HCT116 (cell line): ENCODE results near the gene RAP1A.

Experiments
- CTCF ChIP-seq, 3 experiments: fragments of 200-600 bp in 1 of 3; sonication (generic) in 1 of 3; IDR thresholded peaks in 2 of 3; conservative IDR thresholded peaks in 1 of 3; 2 replicates each; pipeline ENCODE4 v1.5.1; 2012 to 2017; ENCODE audit warnings: low read depth in 2 of 3, low read length in 2 of 3, antibody characterized with exemption in 1 of 3, borderline replicate concordance in 1 of 3, control low read depth in 1 of 3, mild to moderate bottlenecking in 1 of 3, mixed read lengths in 1 of 3, mixed run types in 1 of 3, moderate library complexity in 1 of 3; ENCODE audit not compliant: insufficient read depth in 1 of 3
- EZH2 ChIP-seq: fragments of 200-600 bp; sonication (generic); IDR thresholded peaks from 2 replicates; pipeline ENCODE4 v1.6.1; 2017; ENCODE audit warnings: antibody characterized with exemption, mixed run types
- EZH2phosphoT487 ChIP-seq: fragments of 200-600 bp; IDR thresholded peaks from 2 replicates; pipeline ENCODE4 v1.6.1; 2018; ENCODE audit warnings: antibody characterized with exemption, borderline replicate concordance
- FOSL1 ChIP-seq: IDR thresholded peaks from 2 replicates; pipeline ENCODE4 v1.6.1; 2012; ENCODE audit warnings: low read depth
- JUND ChIP-seq: IDR thresholded peaks from 2 replicates; pipeline ENCODE4 v1.6.1; 2012
- POLR2A ChIP-seq: IDR thresholded peaks from 2 replicates; pipeline ENCODE4 v1.7.0; 2011; ENCODE audit warnings: borderline replicate concordance; ENCODE audit not compliant: insufficient read depth, insufficient read length; ENCODE audit errors: extremely low read depth
- RAD21 ChIP-seq: IDR thresholded peaks from 2 replicates; pipeline ENCODE4 v1.6.1; 2012; ENCODE audit warnings: low read depth, mild to moderate bottlenecking
- SP1 ChIP-seq: IDR thresholded peaks from 2 replicates; pipeline ENCODE4 v1.6.1; 2012; ENCODE audit warnings: low read depth
- TCF7L2 ChIP-seq: IDR thresholded peaks from 2 replicates; pipeline ENCODE4 v1.7.0; 2011; ENCODE audit warnings: borderline replicate concordance, inconsistent platforms; ENCODE audit not compliant: insufficient read depth, insufficient read length; ENCODE audit errors: extremely low read depth
- YY1 ChIP-seq: IDR thresholded peaks from 2 replicates; pipeline ENCODE4 v1.6.1; 2011; ENCODE audit warnings: low read length, low read depth, moderate library complexity, mild to moderate bottlenecking; ENCODE audit not compliant: insufficient replicate concordance; ENCODE audit errors: extremely low read depth

DNA sequence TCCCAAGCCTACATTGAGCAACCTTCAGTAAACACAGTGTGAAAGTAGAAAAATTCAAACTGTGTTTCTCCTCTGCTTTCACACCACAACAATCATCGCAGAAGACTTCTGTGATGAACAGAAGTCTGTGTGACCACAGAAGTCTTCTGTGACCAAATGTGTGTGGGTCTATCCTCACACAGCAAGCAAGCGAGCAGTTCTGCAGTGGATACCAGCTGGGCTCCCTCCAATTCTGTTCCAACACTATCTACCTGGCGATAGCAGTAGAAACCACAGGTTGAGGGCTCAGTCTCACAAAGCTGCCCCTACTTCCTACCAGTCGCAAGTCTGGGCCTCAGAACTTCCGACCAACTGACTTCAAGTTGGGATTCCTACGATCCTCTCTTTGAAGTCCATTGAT lies 21.0 kb upstream of the RAP1A start:
- no peak for TF ChIP-seq CTCF (IDR thresholded peaks at IDR 0.05 in 2 of 3, conservative IDR thresholded peaks at IDR 0.05 in 1 of 3; ENCODE audit: borderline replicate concordance in 1 of 3, insufficient read depth in 1 of 3, low read depth in 2 of 3, low read length in 2 of 3)
- no peak for TF ChIP-seq RAD21
- TF ChIP-seq TCF7L2 = no peak
- TF ChIP-seq SP1 = no peak
- no peak for TF ChIP-seq FOSL1
- TF ChIP-seq POLR2A = no peak
- no peak for TF ChIP-seq JUND
- TF ChIP-seq EZH2 = no peak
- no peak for TF ChIP-seq EZH2phosphoT487
- TF ChIP-seq YY1 = no peak
